Activated CD8-positive, alpha-beta memory T cell treated with anti-CD3 and anti-CD28 coated beads, Interleukin-2, amount 50 U/mL, for 48 hours (primary cell): Measurements from ENCODE around the gene DEUP1.
"Not testable (repeated sequence)": the region's sequence is repeated elsewhere in the genome, so short reads cannot be mapped to it uniquely, and the experiment has no call there.

Source experiments
- DNase-seq: peaks from one replicate; pipeline ENCODE4 v3.0.0-alpha.2; 2020

The DEUP1 gene

GRCh38 chr11:93330446-93330984, at the start of gene DEUP1:
DEUP1 (plus strand) TSS chr11:93330742; CDS start chr11:93332260, 1,518 bp downstream.
- peak; percentile 54 for DNase-seq

GRCh38 chr11:93285430-93285829, 45.1 kb upstream of the DEUP1 start:
- DNase-seq: no peak

- no peak for DNase-seq
Observed at GRCh38 chr11:93287434-93287833, 43.1 kb upstream of the DEUP1 start.

- DNase-seq: no peak
Observed at GRCh38 chr11:93288079-93288478, 42.5 kb upstream of the DEUP1 start.

- DNase-seq: no peak
Observed at GRCh38 chr11:93288767-93289166, 41.8 kb upstream of the DEUP1 start.

GRCh38 chr11:93289782-93290463, 40.6 kb upstream of the DEUP1 start:
- no peak for DNase-seq

GRCh38 chr11:93291110-93291509, 39.4 kb upstream of the DEUP1 start:
- no peak for DNase-seq

- DNase-seq: no peak
Observed at GRCh38 chr11:93291898-93292297, 38.6 kb upstream of the DEUP1 start.

GRCh38 chr11:93295921-93296575, 34.5 kb upstream of the DEUP1 start:
- no peak for DNase-seq

GRCh38 chr11:93303689-93304088, 26.9 kb upstream of the DEUP1 start:
- DNase-seq: no peak

GRCh38 chr11:93314399-93314798, 16.1 kb upstream of the DEUP1 start:
- DNase-seq: not testable (repeated sequence)

- DNase-seq: no peak
Observed at GRCh38 chr11:93319224-93319839, 11.2 kb upstream of the DEUP1 start.

GRCh38 chr11:93320230-93320629, 10.3 kb upstream of the DEUP1 start:
- DNase-seq: no peak

- DNase-seq: no peak
Observed at GRCh38 chr11:93322207-93322606, 8.3 kb upstream of the DEUP1 start.

- DNase-seq: no peak
Observed at GRCh38 chr11:93323747-93324146, 6.8 kb upstream of the DEUP1 start.

- no peak for DNase-seq
Observed at GRCh38 chr11:93324500-93324899, 6.0 kb upstream of the DEUP1 start.

- no peak for DNase-seq
Observed at GRCh38 chr11:93326681-93327080, 3.9 kb upstream of the DEUP1 start.

GRCh38 chr11:93329936-93330445, 551 bp upstream of the DEUP1 start:
- DNase-seq: no peak

GRCh38 chr11:93340223-93340622, 9.7 kb downstream of the DEUP1 start:
- DNase-seq: no peak

- DNase-seq: no peak
Observed at GRCh38 chr11:93344855-93345333, 14.4 kb downstream of the DEUP1 start.

GRCh38 chr11:93348930-93349329, 18.4 kb downstream of the DEUP1 start:
- DNase-seq: no peak

GRCh38 chr11:93350835-93351234, 20.3 kb downstream of the DEUP1 start:
- no peak for DNase-seq

- no peak for DNase-seq
Observed at GRCh38 chr11:93359396-93359795, 28.9 kb downstream of the DEUP1 start.

- no peak for DNase-seq
Observed at GRCh38 chr11:93361435-93361834, 30.9 kb downstream of the DEUP1 start.
